Neural progenitor cell (in vitro differentiated cells): ENCODE results near the gene MVB12B.

ENCODE experiments used
- EZH2 ChIP-seq: fragments of 200-600 bp; sonication (generic); IDR thresholded peaks from 2 replicates; pipeline ENCODE4 v1.6.1; 2017; ENCODE audit warnings: antibody characterized with exemption, mild to moderate bottlenecking, moderate library complexity
- TF ChIP-seq, protein P1 (sequence below): fragments of 200-600 bp; sonication (generic); IDR thresholded peaks from 2 replicates; pipeline ENCODE4 v1.5.1; 2017; ENCODE audit warnings: antibody characterized with exemption, mild to moderate bottlenecking

- TF ChIP-seq, protein P1, sequence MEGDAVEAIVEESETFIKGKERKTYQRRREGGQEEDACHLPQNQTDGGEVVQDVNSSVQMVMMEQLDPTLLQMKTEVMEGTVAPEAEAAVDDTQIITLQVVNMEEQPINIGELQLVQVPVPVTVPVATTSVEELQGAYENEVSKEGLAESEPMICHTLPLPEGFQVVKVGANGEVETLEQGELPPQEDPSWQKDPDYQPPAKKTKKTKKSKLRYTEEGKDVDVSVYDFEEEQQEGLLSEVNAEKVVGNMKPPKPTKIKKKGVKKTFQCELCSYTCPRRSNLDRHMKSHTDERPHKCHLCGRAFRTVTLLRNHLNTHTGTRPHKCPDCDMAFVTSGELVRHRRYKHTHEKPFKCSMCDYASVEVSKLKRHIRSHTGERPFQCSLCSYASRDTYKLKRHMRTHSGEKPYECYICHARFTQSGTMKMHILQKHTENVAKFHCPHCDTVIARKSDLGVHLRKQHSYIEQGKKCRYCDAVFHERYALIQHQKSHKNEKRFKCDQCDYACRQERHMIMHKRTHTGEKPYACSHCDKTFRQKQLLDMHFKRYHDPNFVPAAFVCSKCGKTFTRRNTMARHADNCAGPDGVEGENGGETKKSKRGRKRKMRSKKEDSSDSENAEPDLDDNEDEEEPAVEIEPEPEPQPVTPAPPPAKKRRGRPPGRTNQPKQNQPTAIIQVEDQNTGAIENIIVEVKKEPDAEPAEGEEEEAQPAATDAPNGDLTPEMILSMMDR = no peak
- no peak for TF ChIP-seq EZH2
Measured at GRCh38 chr9:126395439-126396212, 69.0 kb downstream of the MVB12B start.
